GM21737 (cell line): ENCODE results near the gene OR1M1.
"Not testable (repeated sequence)": the region's sequence is repeated elsewhere in the genome, so short reads cannot be mapped to it uniquely, and the experiment has no call there.

Experiments
- ATAC-seq: cut with Tn5 transposase; IDR thresholded peaks from one replicate; pipeline ENCODE4 v1.9.1; 2021; ENCODE audit warnings: mild to moderate bottlenecking, moderate library complexity; ENCODE audit not compliant: unreplicated experiment

The OR1M1 gene

GRCh38 chr19:9086761-9087160 is at the start of gene OR1M1:
Gene OR1M1 (plus strand): TSS chr19:9087061. CDS start chr19:9093245, 6,184 bp downstream.
- ATAC-seq = no peak

- no peak for ATAC-seq
These were observed 49.3 kb upstream of the OR1M1 start for GRCh38 chr19:9037400-9038062.

GRCh38 chr19:9039728-9040127 is 47.1 kb upstream of the OR1M1 start:
- ATAC-seq = no peak

GRCh38 chr19:9040131-9040530 is 46.7 kb upstream of the OR1M1 start:
- no peak for ATAC-seq

- ATAC-seq = no peak
These were observed 45.8 kb upstream of the OR1M1 start for GRCh38 chr19:9041023-9041422.

- ATAC-seq = no peak
These were observed 43.3 kb upstream of the OR1M1 start for GRCh38 chr19:9043524-9043923.

- no peak for ATAC-seq
These were observed 42.4 kb upstream of the OR1M1 start for GRCh38 chr19:9044449-9044848.

GRCh38 chr19:9046694-9047093 is 40.2 kb upstream of the OR1M1 start:
- no peak for ATAC-seq

GRCh38 chr19:9052894-9053293 is 34.0 kb upstream of the OR1M1 start:
- ATAC-seq = no peak

- ATAC-seq = not testable (repeated sequence)
These were observed 33.2 kb upstream of the OR1M1 start for GRCh38 chr19:9053674-9054073.

- ATAC-seq = no peak
These were observed 32.7 kb upstream of the OR1M1 start for GRCh38 chr19:9054207-9054606.

- ATAC-seq = no peak
These were observed 32.1 kb upstream of the OR1M1 start for GRCh38 chr19:9054765-9055164.

- ATAC-seq = not testable (repeated sequence)
These were observed 30.7 kb upstream of the OR1M1 start for GRCh38 chr19:9056131-9056530.

GRCh38 chr19:9057505-9058258 is 29.2 kb upstream of the OR1M1 start:
- ATAC-seq = no peak

GRCh38 chr19:9058905-9059667 is 27.8 kb upstream of the OR1M1 start:
- no peak for ATAC-seq

- no peak for ATAC-seq
These were observed 26.1 kb upstream of the OR1M1 start for GRCh38 chr19:9060564-9061340.

- ATAC-seq = no peak
These were observed 25.0 kb upstream of the OR1M1 start for GRCh38 chr19:9061879-9062278.

GRCh38 chr19:9065457-9066014 is 21.3 kb upstream of the OR1M1 start:
- ATAC-seq = no peak

GRCh38 chr19:9070066-9070465 is 16.8 kb upstream of the OR1M1 start:
- ATAC-seq = no peak

GRCh38 chr19:9071720-9072119 is 15.1 kb upstream of the OR1M1 start:
- not testable (repeated sequence) for ATAC-seq

- no peak for ATAC-seq
These were observed 13.1 kb upstream of the OR1M1 start for GRCh38 chr19:9073806-9074205.
